Measurements from ENCODE around the gene SEMA4D.

Gene SEMA4D

GRCh38 chr9:89502671-89503070 lies 4.8 kb upstream of the SEMA4D start:
- DNase-seq (ENCODE audit: low read depth in 1 of 2, low spot score in 1 of 2): no peak

DNA sequence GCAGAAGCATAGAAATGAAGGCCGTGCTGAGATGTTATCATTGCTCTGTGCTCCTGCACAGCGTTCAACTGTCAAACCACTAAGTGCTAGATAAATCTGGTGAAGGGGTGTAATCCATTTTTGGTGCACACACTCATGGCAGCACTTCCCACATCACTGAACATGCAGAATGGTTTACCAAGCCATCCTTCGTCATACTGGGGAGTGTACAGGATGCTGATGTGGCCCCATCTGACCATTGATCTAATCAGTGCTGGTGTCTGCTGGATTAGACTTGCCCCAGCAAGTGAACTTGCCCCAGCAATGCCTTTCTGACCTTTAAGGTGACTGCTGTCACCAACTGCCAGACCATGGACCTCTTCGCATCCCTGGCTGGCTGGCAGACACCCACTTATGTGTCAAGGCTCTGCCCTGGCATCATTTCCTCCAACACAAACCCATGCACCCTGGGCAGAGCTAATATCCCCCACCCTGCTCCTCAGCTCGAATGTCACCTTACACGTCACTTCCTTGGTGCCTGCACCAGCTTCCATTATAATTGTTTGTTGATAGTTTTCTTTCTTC lies 4.2 kb upstream of the SEMA4D start:
- no peak for DNase-seq (ENCODE audit: low read depth in 1 of 2, low spot score in 1 of 2)

GRCh38 chr9:89501311-89501898 lies 3.5 kb upstream of the SEMA4D start:
- no peak for DNase-seq (ENCODE audit: low read depth in 1 of 2, low spot score in 1 of 2)

DNA sequence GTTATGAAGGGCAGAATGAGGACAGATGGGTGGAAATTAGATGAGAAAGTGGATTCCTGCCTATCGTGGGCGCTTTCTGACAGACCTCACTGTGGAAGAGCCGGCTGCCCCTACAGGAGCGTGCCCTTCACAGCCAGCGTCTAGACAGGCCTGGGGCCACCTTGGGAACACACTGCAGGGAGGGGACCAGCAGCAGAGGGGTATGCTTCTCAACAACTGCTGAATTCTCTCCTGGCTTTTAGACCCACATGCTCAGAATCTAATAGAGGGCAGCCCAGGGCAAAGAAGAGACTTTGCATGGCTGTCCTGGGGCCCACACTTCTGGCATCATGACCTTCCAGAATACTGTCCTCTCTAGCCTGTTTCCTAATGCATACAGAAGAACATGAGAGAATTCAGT lies 2.1 kb upstream of the SEMA4D start:
- DNase-seq (ENCODE audit: low read depth in 1 of 2, low spot score in 1 of 2): no peak

GRCh38 chr9:89498852-89499480 lies 1.1 kb upstream of the SEMA4D start:
- no peak for DNase-seq (ENCODE audit: low read depth in 1 of 2, low spot score in 1 of 2)

DNA sequence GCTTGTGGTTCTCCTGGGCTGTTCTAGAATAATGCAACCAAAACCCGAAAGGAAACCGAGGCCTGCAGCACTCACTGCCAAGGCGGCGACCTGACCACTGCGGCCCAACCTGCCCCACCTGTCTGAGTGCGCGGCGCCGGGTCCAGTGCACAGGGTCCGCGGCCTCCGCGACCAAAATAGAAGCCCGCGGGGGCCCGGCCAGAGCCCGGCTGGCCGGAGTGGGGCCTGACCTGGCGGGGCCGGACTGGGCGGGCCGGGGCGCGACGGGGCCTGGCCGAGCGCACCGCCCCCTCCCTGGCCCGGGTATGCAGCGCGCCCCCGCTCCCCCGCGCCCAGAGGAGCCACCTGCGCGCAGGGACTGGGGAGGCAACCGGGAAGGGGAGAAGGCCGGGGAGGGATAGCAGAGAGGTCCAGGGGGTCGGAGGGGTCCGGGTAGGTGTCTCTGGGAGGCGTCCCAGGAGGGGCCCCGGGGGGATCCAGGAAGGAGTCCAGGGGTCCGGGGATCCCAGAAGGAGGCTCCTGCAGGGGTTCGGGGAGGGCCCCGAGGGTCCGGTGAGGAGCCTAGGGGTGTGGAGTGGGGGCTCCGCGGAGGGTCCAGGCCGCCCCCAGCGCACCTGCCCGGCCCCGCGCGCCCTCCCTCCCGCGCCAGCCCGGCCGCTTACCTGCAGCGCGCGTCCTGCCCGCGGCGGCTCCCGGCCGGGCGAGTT lies 503 bp downstream of the SEMA4D start:
- DNase-seq (ENCODE audit: low read depth in 1 of 2, low spot score in 1 of 2): no peak

- DNase-seq (ENCODE audit: low read depth in 1 of 2, low spot score in 1 of 2): no peak
Measured at GRCh38 chr9:89496645-89497256, 1.2 kb downstream of the SEMA4D start.

GRCh38 chr9:89495824-89496560 lies 1.9 kb downstream of the SEMA4D start:
- no peak for DNase-seq (ENCODE audit: low read depth in 1 of 2, low spot score in 1 of 2)

GRCh38 chr9:89494199-89494598 lies 3.7 kb downstream of the SEMA4D start:
- no peak for DNase-seq (ENCODE audit: low read depth in 1 of 2, low spot score in 1 of 2)

DNA sequence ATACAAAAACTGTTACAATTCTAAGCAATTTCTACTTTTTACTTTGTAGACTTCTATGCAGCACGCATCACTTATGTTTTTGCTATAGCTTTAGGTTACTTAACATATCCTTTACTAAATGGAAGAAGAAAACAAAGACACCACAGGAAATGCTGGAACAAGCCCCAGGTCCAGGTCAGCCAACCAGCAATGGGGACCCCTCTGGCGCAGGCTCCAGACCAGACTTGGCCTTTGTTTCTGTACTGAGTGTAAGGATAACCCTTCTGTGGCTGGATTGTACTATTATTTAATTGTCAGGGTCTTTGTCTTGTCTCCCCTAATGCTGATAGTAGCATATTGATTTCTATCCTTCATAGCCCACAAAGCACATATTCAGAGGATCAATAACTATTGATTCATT lies 4.2 kb downstream of the SEMA4D start:
- no peak for DNase-seq (ENCODE audit: low read depth in 1 of 2, low spot score in 1 of 2)

DNA sequence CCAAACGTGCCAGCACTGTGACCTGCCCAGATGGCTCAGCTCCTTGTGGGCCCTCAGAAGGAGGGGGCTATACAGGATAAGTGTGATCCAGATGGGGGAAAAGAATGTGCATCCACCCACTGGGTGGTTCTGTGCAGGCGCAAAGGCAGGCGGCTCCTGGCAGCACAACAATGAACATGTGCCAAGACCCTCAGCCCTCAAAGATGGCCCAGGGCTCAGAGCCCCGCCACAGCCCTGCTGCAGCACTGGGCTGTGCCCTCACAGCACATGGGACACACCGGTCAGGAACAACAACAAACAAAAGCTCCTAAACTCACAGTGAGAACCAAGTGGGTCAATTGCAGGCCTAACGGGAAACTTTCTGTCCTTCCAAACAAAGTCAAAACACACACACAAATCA lies 4.7 kb downstream of the SEMA4D start:
- no peak for DNase-seq (ENCODE audit: low read depth in 1 of 2, low spot score in 1 of 2)

DNA sequence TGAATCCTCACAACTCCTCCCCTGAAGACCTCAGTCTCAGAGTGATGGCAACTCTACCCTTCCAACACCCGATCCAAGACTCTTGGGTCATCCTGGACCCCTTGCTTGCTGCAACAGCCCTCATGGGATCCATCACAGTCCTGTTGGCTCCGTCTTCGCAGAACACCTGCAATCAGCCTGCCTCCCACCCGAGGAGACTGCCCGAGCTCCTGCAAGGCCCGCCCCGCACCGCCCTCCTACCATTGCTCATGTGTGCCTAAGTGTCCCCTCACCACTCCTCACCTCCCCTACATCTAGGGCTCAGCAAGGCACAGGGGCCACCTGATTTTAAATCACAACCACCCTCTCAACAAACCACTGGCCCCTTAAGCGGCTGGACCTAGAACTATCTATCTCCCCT lies 5.3 kb downstream of the SEMA4D start:
- no peak for DNase-seq (ENCODE audit: low read depth in 1 of 2, low spot score in 1 of 2)

DNA sequence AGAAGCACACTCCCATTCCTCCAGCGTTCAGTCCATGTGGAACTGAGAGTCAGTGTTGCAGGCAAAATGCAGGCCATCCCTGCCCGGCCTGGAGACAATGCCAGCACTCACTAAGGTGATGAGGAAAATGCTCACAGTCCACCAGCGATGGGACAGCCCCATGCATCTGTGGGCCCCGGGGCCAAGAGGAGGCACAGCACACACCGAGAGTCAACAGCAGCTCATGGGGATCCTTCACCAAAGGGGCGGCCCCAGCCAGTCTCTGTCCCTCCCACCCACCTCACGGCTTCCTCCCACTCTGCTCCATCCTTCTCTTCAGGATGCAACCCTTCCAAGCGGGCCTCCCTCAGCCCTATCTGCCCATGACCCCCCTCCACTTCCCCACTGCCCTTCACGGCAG lies 6.2 kb downstream of the SEMA4D start:
- DNase-seq (ENCODE audit: low read depth in 1 of 2, low spot score in 1 of 2): no peak

GRCh38 chr9:89489548-89490530 lies 8.1 kb downstream of the SEMA4D start:
- no peak for DNase-seq (ENCODE audit: low read depth in 1 of 2, low spot score in 1 of 2)

DNA sequence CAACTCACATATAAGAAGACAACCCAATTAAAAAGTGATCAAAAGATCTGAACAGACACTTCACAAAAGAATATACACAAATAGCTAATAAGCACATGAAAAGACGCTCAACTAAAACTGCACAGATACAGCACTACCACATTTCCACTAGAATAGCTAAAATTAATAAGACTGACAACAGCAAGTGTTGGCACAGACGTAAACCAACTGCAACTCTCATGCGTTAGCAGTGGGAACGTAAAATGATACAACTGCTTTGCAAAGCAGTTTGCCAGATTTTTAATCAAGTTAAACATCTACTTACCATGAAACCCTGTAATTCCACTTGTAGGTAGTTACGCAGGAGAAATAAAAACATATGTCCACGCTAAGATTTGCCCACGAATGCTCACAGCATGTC lies 9.0 kb downstream of the SEMA4D start:
- DNase-seq (ENCODE audit: low read depth in 1 of 2, low spot score in 1 of 2): no peak

- no peak for DNase-seq (ENCODE audit: low read depth in 1 of 2, low spot score in 1 of 2)
Measured at GRCh38 chr9:89488131-89488530, 9.8 kb downstream of the SEMA4D start.

DNA sequence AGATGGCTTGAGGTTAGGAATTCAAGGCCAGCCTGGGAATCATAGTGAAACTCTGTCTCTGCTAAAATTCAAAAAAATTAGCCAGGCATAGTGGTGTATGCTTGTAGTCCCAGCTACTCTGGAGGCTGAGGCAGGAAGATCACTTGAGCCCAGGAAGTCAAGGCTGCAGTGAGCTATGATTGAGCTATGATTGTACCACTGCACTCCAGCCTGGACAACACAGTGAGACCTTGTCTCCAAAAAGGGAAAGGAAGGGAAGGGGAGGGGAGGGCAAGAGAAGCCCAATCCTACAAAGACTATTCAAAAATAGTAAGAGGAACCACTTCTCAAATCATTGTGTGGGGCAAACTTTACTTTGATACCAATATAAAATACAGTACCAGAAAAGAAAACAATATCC lies 11.2 kb downstream of the SEMA4D start:
- no peak for DNase-seq (ENCODE audit: low read depth in 1 of 2, low spot score in 1 of 2)

GRCh38 chr9:89484475-89485404 lies 13.2 kb downstream of the SEMA4D start:
- DNase-seq (ENCODE audit: low read depth in 1 of 2, low spot score in 1 of 2): no peak

All from stimulated activated CD4-positive, alpha-beta T cell treated with anti-CD3 and anti-CD28 coated beads, Interleukin-15, amount 100 ng/mL, for 1 hour (primary cell).